Dedifferentiated amniotic fluid mesenchymal stem cell (primary cell): ENCODE data around the gene RGR.

Experiments
- DNase-seq: peaks from one replicate; pipeline ENCODE4 v3.0.0-alpha.2; 2016; ENCODE audit errors: extremely low spot score

The RGR gene

GRCh38 chr10:84221916-84222315 lies 22.9 kb upstream of the RGR start:
- no peak for DNase-seq

- no peak for DNase-seq
These were observed 20.3 kb upstream of the RGR start for GRCh38 chr10:84224411-84225028.

GRCh38 chr10:84225427-84226173 lies 19.3 kb upstream of the RGR start, which contains the start of gene LRIT2:
TSS of gene LRIT2 (minus strand) at chr10:84225544. CDS start at chr10:84225520, 24 bp downstream.
- DNase-seq, result no peak

GRCh38 chr10:84226616-84227015 lies 18.2 kb upstream of the RGR start:
- no peak for DNase-seq

- DNase-seq, result no peak
These were observed 17.0 kb upstream of the RGR start for GRCh38 chr10:84227810-84228209.

- no peak for DNase-seq
These were observed 14.5 kb upstream of the RGR start for GRCh38 chr10:84230359-84230758.

- DNase-seq, result no peak
These were observed 12.5 kb upstream of the RGR start for GRCh38 chr10:84232376-84232775.

GRCh38 chr10:84233940-84234339 lies 10.9 kb upstream of the RGR start:
- no peak for DNase-seq

GRCh38 chr10:84234479-84234878 lies 10.4 kb upstream of the RGR start:
- no peak for DNase-seq

DNA sequence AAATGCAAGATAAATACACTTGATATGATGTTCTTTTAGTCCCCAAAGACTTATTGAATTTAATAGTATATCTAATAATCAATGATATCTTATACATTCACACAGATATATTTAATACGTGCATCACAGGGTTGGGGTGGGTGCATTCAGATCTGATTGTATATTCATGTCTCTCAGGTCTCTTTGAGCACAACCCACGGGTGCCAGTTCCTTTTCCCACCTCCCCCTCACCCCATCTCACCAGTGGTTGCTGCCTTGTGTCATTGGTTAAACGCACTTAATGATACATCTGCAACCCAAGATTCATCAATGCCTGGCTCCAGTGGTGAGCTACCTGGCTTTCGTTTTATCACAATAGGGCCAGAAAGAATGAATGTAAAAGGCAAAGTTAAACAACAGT lies 9.8 kb upstream of the RGR start:
- DNase-seq, result no peak

GRCh38 chr10:84236807-84237198 lies 8.1 kb upstream of the RGR start:
- no peak for DNase-seq

DNA sequence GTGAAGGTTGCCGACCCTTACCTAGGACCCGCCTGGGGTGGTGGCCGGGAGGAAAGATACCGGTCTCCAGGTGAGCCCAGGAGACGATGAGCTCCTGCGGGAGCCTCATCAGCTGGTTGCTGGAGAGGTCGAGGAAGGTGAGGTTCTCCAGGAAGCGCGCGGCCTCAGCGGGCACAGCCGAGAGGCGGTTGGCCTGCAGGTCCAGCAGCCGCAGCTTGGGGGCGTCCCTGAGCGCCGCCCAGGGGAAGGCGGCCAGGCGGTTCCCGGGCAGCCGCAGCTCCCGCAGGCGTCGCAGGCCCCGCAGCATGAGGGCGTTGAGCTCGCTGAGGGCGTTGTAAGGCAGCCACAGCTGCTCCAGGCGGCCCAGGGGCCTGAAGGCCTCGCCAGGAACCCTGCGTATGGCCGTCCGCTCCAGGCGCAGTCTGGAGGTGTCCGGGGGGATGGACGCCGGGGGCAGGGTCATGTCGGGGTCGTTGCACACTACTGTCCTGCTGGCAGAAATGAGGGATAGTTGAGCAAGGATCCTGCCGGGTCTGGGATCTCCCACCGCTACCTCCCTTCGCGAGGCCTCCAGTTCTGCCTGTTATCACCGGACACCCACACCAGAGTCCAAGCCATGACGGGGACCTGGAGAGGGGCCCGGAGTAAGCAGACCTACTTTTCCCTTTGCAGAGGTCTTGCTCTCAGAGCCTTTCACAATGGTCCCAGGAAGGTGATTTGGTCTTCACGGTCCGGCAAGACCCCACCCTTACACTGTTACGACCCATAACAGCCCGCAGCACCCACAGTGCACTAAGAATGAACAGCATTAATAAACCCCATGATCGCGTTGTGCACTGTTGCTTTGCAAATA lies 7.4 kb upstream of the RGR start:
- DNase-seq, result no peak

DNA sequence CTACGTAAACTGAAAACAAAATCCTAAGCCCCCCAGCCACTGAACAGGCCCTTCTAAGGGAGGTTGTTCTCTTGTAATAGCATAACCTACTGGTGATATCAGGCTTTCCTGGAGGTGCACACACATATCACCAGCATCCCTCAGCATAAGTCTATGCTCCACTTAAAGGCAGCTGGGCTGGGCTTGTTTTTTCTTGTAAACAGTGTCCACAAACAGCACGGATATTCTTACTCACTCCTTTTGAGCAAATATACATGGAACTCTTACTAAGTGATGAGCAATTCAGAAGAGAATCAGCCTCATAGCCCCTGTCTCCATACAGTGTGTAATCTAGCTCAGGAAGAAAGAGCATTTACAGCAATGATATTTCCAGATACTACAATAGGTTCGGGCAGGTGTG lies 5.9 kb upstream of the RGR start:
- no peak for DNase-seq

DNA sequence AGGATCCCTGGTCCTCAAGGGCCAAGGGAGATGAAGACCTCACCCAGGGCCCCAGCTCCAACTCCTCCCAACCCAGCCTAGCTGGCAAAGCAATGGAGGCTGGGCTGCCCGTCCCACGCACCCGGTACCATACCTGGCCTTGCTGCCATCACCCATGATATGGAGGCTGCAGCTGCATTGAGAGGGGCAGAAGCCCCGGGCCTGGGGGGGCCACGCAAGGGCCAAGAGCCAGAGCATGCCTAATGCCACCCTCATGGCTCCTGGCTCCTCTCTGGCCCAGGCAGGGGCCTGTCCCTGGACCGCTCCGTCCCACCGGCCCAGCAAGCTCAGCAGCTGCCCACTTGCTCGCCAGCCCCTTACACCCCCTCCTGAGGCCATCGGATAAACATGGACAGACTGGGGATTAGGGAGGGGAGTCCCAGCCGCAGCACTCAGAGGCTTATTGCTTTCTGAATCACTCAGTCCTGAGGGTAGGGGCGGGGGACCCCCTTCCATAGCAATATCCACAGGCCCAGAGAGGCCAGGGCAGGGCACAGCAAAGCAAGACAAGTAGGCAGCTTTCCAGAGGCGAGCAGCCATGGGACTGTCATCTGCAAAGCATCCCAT lies 3.6 kb upstream of the RGR start, which contains the start of gene LRIT1:
Gene LRIT1, minus strand, starts transcription at position 362 of the 606 bp plus-strand sequence. Its CDS starts 107 bp downstream, at position 255.
- DNase-seq, result no peak

- no peak for DNase-seq
These were observed 1.1 kb upstream of the RGR start for GRCh38 chr10:84243759-84244158.

DNA sequence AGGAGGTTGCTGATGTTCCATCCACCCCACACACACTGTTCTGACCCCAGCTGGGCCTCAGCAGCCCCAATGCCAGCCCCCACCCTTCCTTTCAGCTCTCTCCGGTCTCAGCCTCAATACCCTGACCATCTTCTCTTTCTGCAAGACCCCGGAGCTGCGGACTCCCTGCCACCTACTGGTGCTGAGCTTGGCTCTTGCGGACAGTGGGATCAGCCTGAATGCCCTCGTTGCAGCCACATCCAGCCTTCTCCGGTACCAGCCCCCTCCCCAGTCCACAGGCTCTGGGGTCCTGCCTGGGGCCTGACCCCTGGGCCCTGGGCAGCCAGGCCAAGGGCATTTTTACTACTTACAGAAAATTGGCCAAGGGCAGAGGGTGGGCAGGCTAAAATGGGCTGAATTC lies 2.6 kb downstream of the RGR start:
- DNase-seq, result no peak

DNA sequence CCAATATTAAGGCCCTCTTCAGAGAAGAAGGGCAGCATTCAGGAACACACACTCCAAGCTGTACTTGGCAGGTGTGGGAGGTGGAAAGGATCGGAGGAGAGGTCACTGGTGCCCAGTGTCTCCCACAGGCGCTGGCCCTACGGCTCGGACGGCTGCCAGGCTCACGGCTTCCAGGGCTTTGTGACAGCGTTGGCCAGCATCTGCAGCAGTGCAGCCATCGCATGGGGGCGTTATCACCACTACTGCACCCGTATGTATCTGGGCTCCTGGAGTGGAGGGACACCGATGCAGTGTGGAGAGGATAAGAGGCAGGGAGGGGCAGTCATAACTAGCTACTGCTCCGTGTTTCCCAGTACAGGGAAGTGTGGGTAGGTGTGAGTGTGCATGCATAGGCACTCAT lies 3.9 kb downstream of the RGR start:
- DNase-seq, result no peak

DNA sequence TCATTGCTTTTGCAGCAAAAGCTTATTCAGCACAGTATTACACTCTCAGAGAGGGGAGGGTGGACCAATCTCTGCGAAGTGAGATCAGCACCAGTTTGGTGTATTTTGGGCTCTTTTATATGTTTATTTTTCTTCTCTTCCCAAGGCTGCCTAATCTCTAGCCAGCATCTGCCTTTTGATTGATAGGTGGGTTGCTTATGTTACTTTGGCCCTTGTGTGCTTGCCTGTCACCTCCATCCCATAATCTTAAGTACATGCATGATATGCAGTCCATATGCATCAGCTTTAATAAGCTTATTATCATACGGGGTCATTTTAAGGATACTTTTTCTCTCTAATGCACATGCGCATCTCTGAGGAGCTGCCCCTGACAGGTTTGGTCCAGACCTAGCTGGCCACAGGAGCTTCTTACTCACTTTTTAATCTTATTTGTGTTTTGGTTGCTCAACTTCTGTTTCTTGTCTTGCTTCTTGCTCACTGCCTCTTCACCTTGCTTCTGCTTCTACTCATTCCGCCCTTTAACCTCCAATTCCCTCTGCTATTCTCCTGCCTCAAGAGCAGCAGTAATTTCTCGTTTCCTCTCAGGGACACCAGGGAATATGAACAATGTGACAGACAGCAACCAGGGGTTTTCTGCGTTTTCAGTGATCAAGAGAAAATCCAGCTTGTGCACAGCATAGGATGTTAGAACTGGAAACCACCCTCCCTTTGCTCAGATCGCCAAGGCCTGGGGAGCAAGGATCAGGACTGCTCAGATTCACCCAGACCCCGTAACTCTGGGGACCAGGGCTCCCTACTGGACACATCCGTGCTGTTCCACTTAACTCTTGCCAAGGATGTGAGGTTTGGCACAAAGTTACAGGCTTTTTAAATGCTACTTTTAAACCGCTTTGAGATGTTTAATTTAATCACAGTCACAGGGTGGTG lies 10.0 kb downstream of the RGR start:
- no peak for DNase-seq

GRCh38 chr10:84256510-84257342 lies 11.9 kb downstream of the RGR start:
- DNase-seq, result no peak
